T-helper 1 cell treated with Interleukin-12 subunit alpha and Interleukin-12 subunit beta and Interleukin-4 antibody, amounts not matched to agents 30 μg/mL and 1 μg/mL, for 36 hours (primary cell): ENCODE results near the gene IRF3.

ENCODE experiments used
- H3K27ac Mint-ChIP-seq: one replicate; pipeline ENCODE4 v1.8.0; 2021; ENCODE audit warnings: mild to moderate bottlenecking, mixed read lengths
- H3K27me3 Mint-ChIP-seq: one replicate; pipeline ENCODE4 v1.8.0; 2021; ENCODE audit warnings: low read depth, mixed read lengths
- H3K36me3 Mint-ChIP-seq: one replicate; pipeline ENCODE4 v1.8.0; 2021; ENCODE audit warnings: low read depth, mixed read lengths
- H3K4me1 Mint-ChIP-seq: one replicate; pipeline ENCODE4 v1.8.0; 2021; ENCODE audit warnings: low read depth, mixed read lengths
- H3K4me3 Mint-ChIP-seq: one replicate; pipeline ENCODE4 v1.8.0; 2021; ENCODE audit warnings: mild to moderate bottlenecking, moderate library complexity, mixed read lengths
- H3K9me3 Mint-ChIP-seq: one replicate; pipeline ENCODE4 v1.8.0; 2021; ENCODE audit warnings: mixed read lengths

IRF3 gene

GRCh38 chr19:49665351-49666119 is at the start of gene IRF3, which contains the start of gene BCL2L12:
IRF3 (minus strand) TSS chr19:49665857; CDS start chr19:49664838, 1,019 bp downstream.
BCL2L12 (plus strand) TSS chr19:49665933; CDS start chr19:49666693, 760 bp downstream.
- peak within 1 kb of the TSS; percentile 97 for H3K4me3 Mint-ChIP-seq
- peaks cover 17% of the 10 kb centered on the region for H3K36me3 Mint-ChIP-seq
- peak within 1 kb of the TSS; percentile 92 for H3K27ac Mint-ChIP-seq
- peaks cover 41% of the 10 kb centered on the region for H3K4me1 Mint-ChIP-seq
- no peaks in the 10 kb centered on the region for H3K27me3 Mint-ChIP-seq
- no peaks in the 10 kb centered on the region for H3K9me3 Mint-ChIP-seq

GRCh38 chr19:49713236-49713845 is 47.7 kb upstream of the IRF3 start:
- Mint-ChIP-seq H3K36me3 (peaks cover 1% of the 10 kb centered on the region), H3K9me3 (no peaks in the 10 kb centered on the region), H3K4me1 (peaks cover 10% of the 10 kb centered on the region), H3K4me3 (no peak overlapping the region), H3K27ac (no peak overlapping the region), H3K27me3 (no peaks in the 10 kb centered on the region)

GRCh38 chr19:49712397-49712859 is 46.8 kb upstream of the IRF3 start:
- Mint-ChIP-seq H3K4me3 (no peak overlapping the region), H3K4me1 (peaks cover 7% of the 10 kb centered on the region), H3K27ac (no peak overlapping the region), H3K36me3 (no peaks in the 10 kb centered on the region), H3K27me3 (no peaks in the 10 kb centered on the region), H3K9me3 (no peaks in the 10 kb centered on the region)

- Mint-ChIP-seq H3K9me3 (no peaks in the 10 kb centered on the region), H3K27ac (no peak overlapping the region), H3K36me3 (no peaks in the 10 kb centered on the region), H3K4me3 (no peak overlapping the region), H3K27me3 (no peaks in the 10 kb centered on the region), H3K4me1 (no peaks in the 10 kb centered on the region)
Measured at GRCh38 chr19:49710372-49710951, 44.8 kb upstream of the IRF3 start.

- Mint-ChIP-seq H3K4me1 (no peaks in the 10 kb centered on the region), H3K27me3 (no peaks in the 10 kb centered on the region), H3K27ac (no peak overlapping the region)
Measured at GRCh38 chr19:49705919-49706318, 40.3 kb upstream of the IRF3 start.

GRCh38 chr19:49704888-49705642 is 39.4 kb upstream of the IRF3 start:
- Mint-ChIP-seq H3K27ac (no peak overlapping the region), H3K4me1 (no peaks in the 10 kb centered on the region), H3K4me3 (no peak overlapping the region), H3K36me3 (no peaks in the 10 kb centered on the region), H3K27me3 (no peaks in the 10 kb centered on the region), H3K9me3 (no peaks in the 10 kb centered on the region)

More at GRCh38 chr19:49705919-49706318, 40.3 kb upstream of the IRF3 start:
- Mint-ChIP-seq H3K36me3 (no peaks in the 10 kb centered on the region), H3K4me3 (no peak overlapping the region), H3K9me3 (no peaks in the 10 kb centered on the region)

- Mint-ChIP-seq H3K36me3 (no peaks in the 10 kb centered on the region), H3K27ac (no peak overlapping the region), H3K9me3 (no peaks in the 10 kb centered on the region), H3K4me1 (no peaks in the 10 kb centered on the region), H3K27me3 (no peaks in the 10 kb centered on the region), H3K4me3 (no peak overlapping the region)
Measured at GRCh38 chr19:49701271-49701786, 35.7 kb upstream of the IRF3 start.

GRCh38 chr19:49700563-49700962 is 34.9 kb upstream of the IRF3 start:
- H3K4me3 Mint-ChIP-seq: no peak overlapping the region
- H3K9me3 Mint-ChIP-seq: no peaks in the 10 kb centered on the region
- H3K27ac Mint-ChIP-seq: no peak overlapping the region
- no peaks in the 10 kb centered on the region for H3K27me3 Mint-ChIP-seq
- H3K36me3 Mint-ChIP-seq: no peaks in the 10 kb centered on the region
- no peaks in the 10 kb centered on the region for H3K4me1 Mint-ChIP-seq

GRCh38 chr19:49699364-49699763 is 33.7 kb upstream of the IRF3 start:
- no peak overlapping the region for H3K27ac Mint-ChIP-seq

GRCh38 chr19:49696865-49697264 is 31.2 kb upstream of the IRF3 start:
- no peaks in the 10 kb centered on the region for H3K9me3 Mint-ChIP-seq
- no peak overlapping the region for H3K4me3 Mint-ChIP-seq
- no peaks in the 10 kb centered on the region for H3K36me3 Mint-ChIP-seq
- H3K4me1 Mint-ChIP-seq: no peaks in the 10 kb centered on the region
- peaks cover 4% of the 10 kb centered on the region for H3K27me3 Mint-ChIP-seq
- no peak overlapping the region for H3K27ac Mint-ChIP-seq

More at GRCh38 chr19:49699364-49699763, 33.7 kb upstream of the IRF3 start:
- no peaks in the 10 kb centered on the region for H3K9me3 Mint-ChIP-seq
- no peak overlapping the region for H3K4me3 Mint-ChIP-seq
- H3K4me1 Mint-ChIP-seq: no peaks in the 10 kb centered on the region
- H3K36me3 Mint-ChIP-seq: no peaks in the 10 kb centered on the region
- H3K27me3 Mint-ChIP-seq: no peaks in the 10 kb centered on the region

GRCh38 chr19:49696115-49696514 is 30.5 kb upstream of the IRF3 start:
- Mint-ChIP-seq H3K27me3 (peaks cover 4% of the 10 kb centered on the region), H3K27ac (no peak overlapping the region), H3K9me3 (no peaks in the 10 kb centered on the region), H3K36me3 (no peaks in the 10 kb centered on the region), H3K4me3 (no peak overlapping the region), H3K4me1 (peaks cover 3% of the 10 kb centered on the region)

GRCh38 chr19:49692147-49692506 is 26.5 kb upstream of the IRF3 start:
- peaks cover 10% of the 10 kb centered on the region for H3K36me3 Mint-ChIP-seq
- H3K4me1 Mint-ChIP-seq: peaks cover 18% of the 10 kb centered on the region
- no peak overlapping the region for H3K27ac Mint-ChIP-seq
- H3K9me3 Mint-ChIP-seq: no peaks in the 10 kb centered on the region
- H3K4me3 Mint-ChIP-seq: no peak overlapping the region
- H3K27me3 Mint-ChIP-seq: peaks cover 12% of the 10 kb centered on the region

GRCh38 chr19:49691243-49692146 is 25.8 kb upstream of the IRF3 start:
- H3K4me1 Mint-ChIP-seq: peaks cover 18% of the 10 kb centered on the region
- H3K9me3 Mint-ChIP-seq: no peaks in the 10 kb centered on the region
- H3K27me3 Mint-ChIP-seq: peaks cover 12% of the 10 kb centered on the region
- H3K36me3 Mint-ChIP-seq: peaks cover 10% of the 10 kb centered on the region
- peak overlapping the region; percentile 47 for H3K27ac Mint-ChIP-seq
- peak overlapping the region; percentile 93 for H3K4me3 Mint-ChIP-seq
